Stimulated activated CD8-positive, alpha-beta memory T cell treated with anti-CD3 and anti-CD28 coated beads, Interleukin-15, amount 100 ng/mL, for 4 hours (primary cell): ENCODE measurements around the gene EIF2B2.
"Not testable (repeated sequence)": the region's sequence is repeated elsewhere in the genome, so short reads cannot be mapped to it uniquely, and the experiment has no call there.

Experiments used
- DNase-seq, 2 donors: peaks; one replicate each; pipeline ENCODE4 v3.0.0-alpha.2; 2020; ENCODE audit warnings: low read depth in 2 of 2

The EIF2B2 gene

GRCh38 chr14:74988993-74989392, 13.7 kb upstream of the EIF2B2 start:
- DNase-seq, result no peak

GRCh38 chr14:74994182-74994581, 8.5 kb upstream of the EIF2B2 start:
- not testable (repeated sequence) for DNase-seq

- not testable (repeated sequence) for DNase-seq
Observed at GRCh38 chr14:74995781-74996180, 6.9 kb upstream of the EIF2B2 start.

- no peak for DNase-seq
Observed at GRCh38 chr14:75001261-75001660, 1.5 kb upstream of the EIF2B2 start.

- no peak for DNase-seq
Observed at GRCh38 chr14:75001899-75002298, 822 bp upstream of the EIF2B2 start.

DNA sequence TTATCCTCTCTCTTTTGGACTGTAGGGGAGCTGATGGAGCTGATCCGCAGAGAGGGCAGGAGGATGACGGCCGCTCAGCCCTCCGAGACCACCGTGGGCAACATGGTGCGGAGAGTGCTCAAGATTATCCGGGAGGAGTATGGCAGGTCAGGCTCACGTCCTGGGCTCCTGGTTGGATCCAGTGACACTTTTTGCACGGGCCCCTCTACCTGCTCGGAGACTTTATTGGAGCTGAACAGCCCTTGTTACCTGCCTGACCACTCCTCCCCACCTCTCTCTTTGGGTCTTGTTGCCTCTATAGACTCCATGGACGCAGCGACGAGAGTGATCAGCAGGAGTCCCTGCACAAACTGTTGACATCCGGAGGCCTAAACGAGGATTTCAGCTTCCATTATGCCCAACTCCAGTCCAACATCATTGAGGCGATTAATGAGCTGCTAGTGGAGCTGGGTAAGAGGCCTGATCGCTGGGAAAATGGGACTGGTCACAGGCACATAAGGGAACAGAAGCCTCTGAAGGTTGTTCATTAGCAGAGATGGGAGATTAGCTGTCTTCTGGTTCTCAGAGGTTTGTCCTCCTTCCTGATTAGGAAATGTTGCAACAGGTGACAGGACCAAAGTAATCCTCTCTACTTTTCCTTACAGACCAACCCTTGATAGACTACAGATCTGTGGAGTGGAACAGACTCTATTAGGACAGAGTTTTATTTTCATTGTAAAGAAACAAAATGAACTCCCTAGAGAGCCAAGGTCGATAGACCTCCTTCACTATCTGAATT, 718 bp downstream of the EIF2B2 start:
- DNase-seq, result no peak

DNA sequence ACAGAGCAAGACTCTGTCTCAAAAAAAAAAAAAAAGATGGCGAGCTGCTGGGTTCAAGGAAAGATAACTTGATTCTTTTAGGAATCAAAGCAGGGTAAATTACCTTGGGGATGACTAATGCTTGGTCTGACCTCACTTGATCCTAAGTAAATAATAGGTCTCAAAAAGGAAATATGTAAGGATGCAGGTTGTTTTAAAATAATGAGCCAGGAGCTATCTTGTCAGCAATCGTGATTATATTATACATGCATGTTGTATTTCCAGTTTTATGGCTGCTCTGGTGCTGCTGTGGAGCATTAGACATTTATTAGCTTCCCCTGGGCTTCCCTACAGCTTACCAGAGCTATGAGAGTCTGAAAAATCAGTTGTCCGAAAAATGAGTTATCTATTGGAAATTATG, 2.6 kb downstream of the EIF2B2 start:
- no peak for DNase-seq

DNA sequence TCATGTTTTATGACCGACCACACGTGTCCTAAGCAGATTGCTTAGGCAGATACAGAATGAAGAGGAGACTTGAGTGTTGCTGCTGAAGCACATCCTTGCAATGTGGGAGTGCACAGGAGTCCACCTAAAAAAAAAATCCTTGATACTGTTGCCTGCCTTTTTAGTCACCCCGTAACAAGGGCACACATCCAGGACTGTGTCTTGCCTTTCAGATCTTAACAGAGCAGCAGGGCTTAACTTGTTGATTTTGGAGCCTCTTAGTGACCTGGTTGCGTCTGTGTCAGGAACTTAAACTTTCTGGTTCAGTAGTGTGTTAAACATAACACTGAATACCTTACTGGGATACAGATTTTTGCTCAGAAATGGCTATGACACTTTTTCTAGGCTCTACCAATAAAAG, 6.5 kb downstream of the EIF2B2 start:
- DNase-seq, result no peak

DNA sequence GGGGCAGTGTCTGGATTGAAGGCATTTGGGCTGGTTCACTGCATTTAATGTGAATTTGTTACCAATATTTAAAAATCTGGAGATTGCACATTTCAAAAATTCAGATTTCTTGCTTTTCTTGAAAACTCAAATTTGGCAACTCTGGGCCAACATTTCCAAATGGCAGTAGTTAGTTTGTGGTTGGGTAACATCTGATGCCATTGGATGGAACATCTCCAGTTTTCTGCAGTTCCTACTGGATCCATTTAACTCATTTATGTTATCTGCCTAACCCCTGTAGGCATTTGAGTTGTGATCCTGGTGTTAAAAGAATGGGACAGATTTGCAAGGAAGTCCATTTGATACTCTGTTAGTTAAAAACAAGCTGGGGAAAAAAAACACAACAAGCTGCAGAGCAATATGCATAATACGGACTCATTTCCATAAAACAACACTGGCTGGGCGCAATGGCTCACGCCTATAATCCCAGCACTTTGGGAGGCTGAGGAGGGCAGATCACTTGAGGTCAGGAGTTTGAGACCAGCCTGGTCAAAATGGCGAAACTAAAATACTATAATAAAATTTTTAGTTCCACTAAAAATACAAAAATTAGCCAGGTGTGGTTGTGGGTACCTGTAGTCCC, 7.9 kb downstream of the EIF2B2 start:
- DNase-seq, result no peak

GRCh38 chr14:75011356-75011994, 8.8 kb downstream of the EIF2B2 start:
- no peak for DNase-seq

GRCh38 chr14:75013290-75013689, 10.6 kb downstream of the EIF2B2 start:
- no peak for DNase-seq

DNA sequence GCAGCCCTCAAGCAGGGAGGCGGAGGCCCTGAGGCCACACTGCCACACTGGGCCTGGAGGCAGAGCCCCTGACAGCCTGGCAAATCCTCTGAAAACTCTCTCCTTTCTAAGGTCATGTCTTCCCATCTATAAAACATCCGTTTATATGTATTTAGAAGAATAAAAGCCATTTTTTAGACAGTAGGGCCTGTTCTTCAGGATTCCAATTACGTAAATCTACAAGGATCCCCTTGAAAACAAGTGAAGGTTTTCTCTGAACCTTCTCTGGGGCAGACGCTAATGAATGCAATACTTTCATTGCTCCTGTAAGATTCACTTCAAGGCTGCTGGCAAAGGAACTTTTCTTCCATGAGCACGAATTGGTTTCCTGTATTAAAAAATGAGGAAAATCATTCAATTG, 12.8 kb downstream of the EIF2B2 start:
- DNase-seq, result no peak

DNA sequence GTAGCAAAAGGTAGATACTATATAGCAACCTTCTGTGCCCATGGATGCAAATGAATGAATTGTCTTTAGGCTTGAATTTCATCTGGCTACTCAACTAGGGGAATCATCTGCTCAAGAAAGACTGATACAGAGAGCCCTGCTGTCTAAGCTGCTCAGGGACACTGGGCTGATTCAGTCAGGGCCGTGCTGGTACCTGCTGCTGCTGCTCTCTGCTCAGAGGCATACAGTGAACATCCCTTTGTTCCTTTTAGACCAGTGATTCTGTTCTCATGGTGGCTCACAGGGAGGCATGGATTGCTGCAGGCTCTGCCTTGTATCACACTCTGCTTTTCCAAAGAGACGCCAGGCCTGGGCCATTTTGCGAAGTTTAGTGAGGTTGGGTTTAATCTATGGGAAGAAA, 14.1 kb downstream of the EIF2B2 start:
- no peak for DNase-seq

GRCh38 chr14:75018694-75019093, 16.0 kb downstream of the EIF2B2 start:
- no peak for DNase-seq

DNA sequence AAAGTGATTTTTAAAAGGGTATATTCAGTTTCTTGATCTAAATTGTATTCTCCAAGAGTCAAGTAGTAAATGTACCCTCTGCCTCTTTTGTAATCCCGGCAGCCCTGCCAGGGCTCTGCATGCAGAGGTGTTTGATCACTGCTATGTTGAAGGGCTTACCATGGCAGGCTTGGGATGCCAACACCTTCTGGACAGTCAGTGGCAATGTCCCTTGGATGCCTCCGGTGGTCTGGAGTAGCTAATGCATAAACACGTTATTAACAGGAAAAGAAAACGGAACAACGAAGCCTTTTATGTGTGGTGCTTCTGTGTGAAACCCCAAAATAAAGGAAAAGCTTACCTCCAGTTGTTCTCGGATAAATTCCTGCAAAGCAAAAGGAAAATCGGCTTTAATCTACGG, 19.9 kb downstream of the EIF2B2 start:
- DNase-seq, result no peak

DNA sequence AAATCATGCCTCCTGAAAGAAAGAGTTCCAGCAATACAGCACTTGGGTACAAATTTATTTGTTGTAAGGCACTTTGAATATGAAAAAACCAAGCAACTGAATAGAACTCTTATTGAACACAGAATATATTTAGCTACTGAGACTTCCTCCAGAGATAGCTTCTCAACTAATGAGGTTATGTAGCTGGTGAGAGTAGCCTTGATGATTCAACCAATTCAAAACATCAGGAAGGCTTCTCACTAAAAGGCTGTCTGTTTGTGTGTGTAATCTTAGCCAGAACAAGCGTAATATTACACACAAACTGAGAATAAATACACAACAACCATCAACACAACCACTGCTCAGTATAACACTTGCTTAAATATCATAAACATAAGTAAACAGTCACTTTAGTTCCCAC, 20.4 kb downstream of the EIF2B2 start:
- DNase-seq, result no peak

- no peak for DNase-seq
Observed at GRCh38 chr14:75025082-75025481, 22.4 kb downstream of the EIF2B2 start.

GRCh38 chr14:75025876-75026275, 23.2 kb downstream of the EIF2B2 start:
- no peak for DNase-seq

- no peak for DNase-seq
Observed at GRCh38 chr14:75030147-75030546, 27.4 kb downstream of the EIF2B2 start.

- no peak for DNase-seq
Observed at GRCh38 chr14:75032939-75033338, 30.2 kb downstream of the EIF2B2 start.

- no peak for DNase-seq
Observed at GRCh38 chr14:75040507-75040906, 37.8 kb downstream of the EIF2B2 start.

DNA sequence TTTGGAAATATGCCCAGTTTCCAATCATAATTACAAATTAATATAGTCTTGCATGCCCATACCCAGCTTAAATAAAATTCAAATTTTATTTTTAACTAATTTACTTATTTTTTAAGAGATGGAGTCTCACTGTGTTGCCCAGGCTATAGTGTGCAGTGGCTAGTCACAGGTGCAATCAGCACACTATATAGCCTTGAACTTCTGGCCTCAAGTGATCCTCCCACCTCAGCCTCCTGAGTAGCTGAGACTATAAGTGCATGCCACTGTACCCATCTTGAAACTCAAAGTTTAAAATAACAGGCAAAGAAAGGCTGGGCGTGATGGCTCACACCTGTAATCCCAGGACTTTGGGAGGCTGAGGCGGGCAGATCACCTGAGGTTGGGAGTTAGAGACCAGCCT, 38.2 kb downstream of the EIF2B2 start:
- DNase-seq, result no peak

GRCh38 chr14:75041613-75042012, 38.9 kb downstream of the EIF2B2 start:
- no peak for DNase-seq
